ENCODE data around the gene ZNF618.

Gene ZNF618

GRCh38 chr9:113882636-113883164 lies 6.6 kb downstream of the ZNF618 start:
- DNase-seq (ENCODE audit: low spot score): no peak

- no peak for DNase-seq (ENCODE audit: low spot score)
Observed at GRCh38 chr9:113885183-113886025, 9.3 kb downstream of the ZNF618 start.

GRCh38 chr9:113886026-113886369 lies 9.9 kb downstream of the ZNF618 start:
- peak; percentile 36 for DNase-seq (ENCODE audit: low spot score)

GRCh38 chr9:113886466-113886865 lies 10.4 kb downstream of the ZNF618 start:
- no peak for DNase-seq (ENCODE audit: low spot score)

- peak; percentile 36 for DNase-seq (ENCODE audit: low spot score)
Observed at GRCh38 chr9:113886933-113887332, 10.8 kb downstream of the ZNF618 start.

GRCh38 chr9:113887436-113887835 lies 11.3 kb downstream of the ZNF618 start:
- DNase-seq (ENCODE audit: low spot score): no peak

GRCh38 chr9:113888336-113888735 lies 12.2 kb downstream of the ZNF618 start:
- no peak for DNase-seq (ENCODE audit: low spot score)

GRCh38 chr9:113888976-113889375 lies 12.9 kb downstream of the ZNF618 start:
- no peak for DNase-seq (ENCODE audit: low spot score)

- DNase-seq (ENCODE audit: low spot score): no peak
Observed at GRCh38 chr9:113890704-113891103, 14.6 kb downstream of the ZNF618 start.

GRCh38 chr9:113892861-113893491 lies 16.9 kb downstream of the ZNF618 start:
- no peak for DNase-seq (ENCODE audit: low spot score)

GRCh38 chr9:113894166-113894565 lies 18.1 kb downstream of the ZNF618 start:
- no peak for DNase-seq (ENCODE audit: low spot score)

- no peak for DNase-seq (ENCODE audit: low spot score)
Observed at GRCh38 chr9:113895526-113895925, 19.4 kb downstream of the ZNF618 start.

- no peak for DNase-seq (ENCODE audit: low spot score)
Observed at GRCh38 chr9:113896713-113897112, 20.6 kb downstream of the ZNF618 start.

GRCh38 chr9:113898151-113898550 lies 22.0 kb downstream of the ZNF618 start:
- DNase-seq (ENCODE audit: low spot score): no peak

- no peak for DNase-seq (ENCODE audit: low spot score)
Observed at GRCh38 chr9:113898596-113898995, 22.5 kb downstream of the ZNF618 start.

- DNase-seq (ENCODE audit: low spot score): no peak
Observed at GRCh38 chr9:113899205-113899604, 23.1 kb downstream of the ZNF618 start.

- DNase-seq (ENCODE audit: low spot score): no peak
Observed at GRCh38 chr9:113901221-113901688, 25.1 kb downstream of the ZNF618 start.

GRCh38 chr9:113903514-113904077 lies 27.5 kb downstream of the ZNF618 start:
- DNase-seq (ENCODE audit: low spot score): no peak

GRCh38 chr9:113906411-113907110 lies 30.5 kb downstream of the ZNF618 start:
- peak; percentile 53 for DNase-seq (ENCODE audit: low spot score)

- DNase-seq (ENCODE audit: low spot score): no peak
Observed at GRCh38 chr9:113907282-113907681, 31.2 kb downstream of the ZNF618 start.

GRCh38 chr9:113909421-113909820 lies 33.3 kb downstream of the ZNF618 start:
- DNase-seq (ENCODE audit: low spot score): no peak

GRCh38 chr9:113910036-113910639 lies 34.0 kb downstream of the ZNF618 start:
- no peak for DNase-seq (ENCODE audit: low spot score)
